ENCODE results near the gene EFHD1. TPM values are rescaled to one million over a fixed set of nuclear protein-coding genes. Genes with fewer than 3 reads are reported as not detected.

Gene EFHD1
- total and polyA plus RNA-seq, 9 of the 15 experiments (the other 6 are each of a cell fraction or from before 2014, with no cell fraction given) = 0.66 to 9.1 (median 2.0) TPM

- TF ChIP-seq STAT6 (CRISPR knock-in tag; IDR thresholded peaks at IDR 0.05) (no peak), BHLHE40 (IDR thresholded peaks at IDR 0.05; ENCODE audit: low read length) (peak; percentile 92), ZBTB43 (CRISPR knock-in tag; IDR thresholded peaks at IDR 0.05) (no peak), HBP1 (CRISPR knock-in tag; IDR thresholded peaks at IDR 0.05) (no peak), ZC3H4 (CRISPR knock-in tag; IDR thresholded peaks at IDR 0.05; ENCODE audit: borderline replicate concordance) (no peak; the same call in 1 of the 2 replicates), CTCF (IDR thresholded peaks at IDR 0.05 in 2 of 3, conservative IDR thresholded peaks at IDR 0.05 in 1 of 3; ENCODE audit: insufficient read depth in 2 of 3, low read depth in 1 of 3, low read length in 3 of 3) (no peak), ZNF696 (CRISPR knock-in tag; conservative IDR thresholded peaks at IDR 0.05) (no peak), SMAD2 (IDR thresholded peaks at IDR 0.05; ENCODE audit: low read depth, low read length) (no peak), ADNP (tag; IDR thresholded peaks at IDR 0.05) (no peak), STAG1 (CRISPR knock-in tag; IDR thresholded peaks at IDR 0.05; ENCODE audit: borderline replicate concordance) (no peak), HNRNPH1 (optimal IDR thresholded peaks at IDR 0.05; ENCODE audit: low read depth, low read length) (no peak), ZNF324 (CRISPR knock-in tag; IDR thresholded peaks at IDR 0.05) (no peak), CREB3L1 (IDR thresholded peaks at IDR 0.05; ENCODE audit: borderline replicate concordance, low read depth) (no peak), ZKSCAN1 (IDR thresholded peaks at IDR 0.05; ENCODE audit: low read depth, low read length) (no peak), E2F5 (CRISPR knock-in tag; IDR thresholded peaks at IDR 0.05) (no peak)
Measured at GRCh38 chr2:232697059-232697806, 63.8 kb downstream of the EFHD1 start, which contains the start of gene GIGYF2 (continued).

Data from K562 (cell line).